HG02642 (cell line): Measurements from ENCODE around the gene IL6R.

Experiments
- ATAC-seq: cut with Tn5 transposase; IDR thresholded peaks from one replicate; pipeline ENCODE4 v1.9.1; 2021; ENCODE audit warnings: mild to moderate bottlenecking; ENCODE audit not compliant: unreplicated experiment, poor library complexity

Gene IL6R

DNA sequence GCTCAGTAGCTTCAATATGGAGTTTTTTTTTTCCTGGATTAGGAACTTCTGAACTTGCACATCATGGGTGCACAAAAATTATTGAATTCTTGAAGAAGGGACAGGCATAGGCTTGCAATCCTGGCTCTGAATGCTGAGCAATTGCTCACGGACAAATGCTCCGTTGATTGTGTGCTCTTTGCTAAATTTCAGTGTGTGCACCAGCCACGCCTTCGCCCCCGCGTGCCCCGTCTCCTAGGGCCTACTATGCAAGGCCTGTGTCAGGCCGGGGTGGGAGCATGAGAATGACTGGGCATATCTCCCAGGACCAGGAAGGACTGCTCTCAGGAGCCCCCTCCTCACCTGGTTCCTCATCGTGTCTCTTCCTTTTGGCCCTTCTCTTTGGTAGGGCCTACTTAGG, 17.4 kb downstream of the IL6R start:
- ATAC-seq: no peak

GRCh38 chr1:154423304-154423987, 18.3 kb downstream of the IL6R start:
- no peak for ATAC-seq

DNA sequence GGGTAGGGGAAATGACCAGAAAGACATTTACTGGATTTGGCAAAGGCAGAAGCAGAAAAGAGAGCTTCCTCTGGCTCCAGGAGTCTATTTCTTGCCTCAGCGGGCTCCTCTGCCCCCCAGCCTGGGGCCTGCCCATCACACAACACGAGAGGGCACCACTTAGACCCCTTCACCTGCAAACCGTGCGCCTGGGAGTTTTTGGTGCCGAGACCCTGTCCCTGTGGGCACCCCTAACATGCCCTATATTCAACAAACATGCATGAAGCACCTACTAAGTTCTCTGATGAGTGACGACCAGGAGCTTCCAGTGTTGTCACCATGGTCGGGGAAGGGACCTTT, 18.8 kb downstream of the IL6R start:
- ATAC-seq: no peak

DNA sequence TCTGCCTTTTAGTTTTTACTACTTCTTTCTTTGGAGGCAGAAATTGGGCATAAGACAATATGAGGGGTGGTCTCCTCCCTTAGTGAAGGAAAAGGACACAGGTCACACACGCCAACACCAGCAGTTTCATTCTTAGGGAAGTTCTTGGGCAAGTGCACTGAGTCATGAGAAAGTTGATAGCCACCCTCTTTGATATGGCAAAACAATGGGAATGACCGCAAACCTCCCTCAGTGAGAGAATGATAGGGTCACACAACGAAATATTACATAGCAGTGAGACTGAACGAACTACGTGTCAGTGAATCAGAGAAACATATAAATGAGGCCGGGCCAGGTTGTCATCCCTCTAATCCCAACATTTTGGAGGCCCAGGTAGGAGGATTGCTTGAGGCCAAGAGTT, 20.0 kb downstream of the IL6R start:
- no peak for ATAC-seq

GRCh38 chr1:154427173-154428139, 22.3 kb downstream of the IL6R start:
- no peak for ATAC-seq

GRCh38 chr1:154429118-154429517, 24.0 kb downstream of the IL6R start:
- no peak for ATAC-seq

DNA sequence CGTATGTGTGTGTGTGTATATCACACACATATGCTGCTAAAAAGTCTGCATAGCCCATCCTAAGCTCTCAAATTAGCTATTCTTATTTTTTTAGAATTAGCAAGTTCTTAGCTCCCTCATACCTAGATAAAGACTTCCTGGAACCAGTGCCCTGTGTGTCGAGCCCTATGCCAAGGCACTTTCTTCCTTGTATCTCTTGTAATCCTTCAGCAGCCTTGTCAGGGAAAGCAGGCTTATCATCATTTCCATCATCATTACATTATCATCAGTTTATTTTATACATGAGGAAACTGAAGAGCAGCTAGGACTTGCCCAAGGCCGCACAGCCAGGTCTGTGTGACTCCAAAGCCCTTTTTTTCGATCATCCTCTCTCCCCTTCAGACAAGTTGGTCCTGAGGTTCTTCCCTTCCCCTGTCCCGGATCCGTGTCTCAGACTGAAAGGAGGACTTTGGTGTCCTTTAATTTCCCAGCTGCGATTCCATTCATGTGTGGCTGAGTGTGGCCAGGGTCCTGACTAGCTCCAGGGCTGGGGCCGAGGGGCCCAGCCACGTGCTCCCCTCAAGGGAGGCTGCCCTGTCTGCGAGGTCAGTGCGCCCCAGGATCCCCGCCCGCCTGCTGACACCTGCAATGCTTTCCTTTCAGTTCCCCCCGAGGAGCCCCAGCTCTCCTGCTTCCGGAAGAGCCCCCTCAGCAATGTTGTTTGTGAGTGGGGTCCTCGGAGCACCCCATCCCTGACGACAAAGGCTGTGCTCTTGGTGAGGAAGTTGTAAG, 24.9 kb downstream of the IL6R start:
- ATAC-seq: no peak

- no peak for ATAC-seq
These were observed 25.8 kb downstream of the IL6R start for GRCh38 chr1:154430903-154431302.

DNA sequence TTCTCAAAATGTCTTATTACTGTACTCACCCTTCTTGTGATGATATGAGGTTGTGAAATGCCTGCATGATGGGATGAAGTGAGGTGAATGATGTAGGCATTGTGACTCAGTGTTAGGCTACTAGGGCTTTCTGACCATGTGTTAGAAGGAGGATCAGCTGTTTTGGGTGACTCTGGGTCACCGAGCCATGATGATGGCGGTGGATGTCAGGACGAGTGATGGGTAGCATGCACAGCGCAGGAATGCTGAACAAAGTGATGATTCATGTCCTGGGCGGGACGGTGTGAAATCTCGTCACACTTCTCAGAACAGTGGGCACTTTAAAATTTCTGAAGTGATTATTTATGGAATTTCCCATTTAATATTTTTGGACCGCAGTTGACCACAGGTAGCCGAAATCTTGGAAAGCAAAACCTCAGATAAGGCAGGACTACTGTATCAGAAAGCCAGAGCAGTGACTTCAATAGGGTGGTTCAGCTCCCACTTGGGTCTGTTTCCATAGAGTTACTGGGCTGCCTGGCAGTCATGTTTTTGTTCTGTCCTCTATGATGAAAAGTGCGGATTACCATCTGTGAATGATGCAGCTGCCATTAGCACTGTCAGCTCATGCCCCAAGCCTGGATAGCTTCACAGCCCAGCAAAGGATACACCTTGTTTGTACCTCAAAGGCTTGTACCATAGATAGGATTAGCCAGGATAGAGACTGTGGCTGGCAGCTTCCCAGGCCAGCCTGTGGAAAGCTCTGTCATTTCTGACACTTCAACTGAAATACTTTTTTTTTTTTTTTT, 26.6 kb downstream of the IL6R start:
- no peak for ATAC-seq

- no peak for ATAC-seq
These were observed 28.1 kb downstream of the IL6R start for GRCh38 chr1:154433161-154433764.

- no peak for ATAC-seq
These were observed 29.4 kb downstream of the IL6R start for GRCh38 chr1:154434346-154435085.

GRCh38 chr1:154435599-154436200, 30.6 kb downstream of the IL6R start:
- no peak for ATAC-seq

DNA sequence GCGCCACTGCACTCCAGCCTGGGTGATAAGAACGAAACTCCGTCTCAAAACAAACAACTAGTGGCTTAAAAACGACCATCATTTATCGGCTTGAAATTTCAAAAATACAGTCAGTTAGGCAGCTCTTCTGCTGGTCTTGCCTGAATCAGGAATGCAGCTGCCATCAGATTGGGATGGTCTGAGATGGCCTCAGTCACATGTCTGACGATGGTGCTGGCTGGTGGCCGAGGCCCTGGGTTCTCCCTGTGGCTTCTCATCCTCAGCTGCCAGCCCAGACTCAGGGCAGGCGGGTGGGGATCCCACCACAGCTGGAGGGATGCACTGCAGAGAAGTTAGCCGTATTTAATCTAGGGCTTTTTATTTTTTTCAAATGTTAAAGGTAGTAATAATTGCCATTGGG, 31.3 kb downstream of the IL6R start:
- ATAC-seq: no peak

GRCh38 chr1:154440036-154440804, 35.1 kb downstream of the IL6R start:
- no peak for ATAC-seq

GRCh38 chr1:154441241-154441888, 36.2 kb downstream of the IL6R start:
- ATAC-seq: no peak

GRCh38 chr1:154442006-154442740, 37.0 kb downstream of the IL6R start:
- no peak for ATAC-seq
